ENCODE measurements around the gene SLCO3A1.

The SLCO3A1 gene

GRCh38 chr15:92143765-92144164 lies 290.3 kb downstream of the SLCO3A1 start:
- DNase-seq: no peak

GRCh38 chr15:92146511-92147150 lies 293.1 kb downstream of the SLCO3A1 start:
- DNase-seq: no peak

- no peak for DNase-seq
Measured at GRCh38 chr15:92149029-92149428, 295.5 kb downstream of the SLCO3A1 start.

GRCh38 chr15:92149465-92149864 lies 296.0 kb downstream of the SLCO3A1 start:
- DNase-seq: no peak

GRCh38 chr15:92151168-92151567 lies 297.7 kb downstream of the SLCO3A1 start:
- no peak for DNase-seq

- DNase-seq: no peak
Measured at GRCh38 chr15:92151741-92152140, 298.2 kb downstream of the SLCO3A1 start.

GRCh38 chr15:92152983-92153382 lies 299.5 kb downstream of the SLCO3A1 start:
- no peak for DNase-seq

GRCh38 chr15:92153620-92154019 lies 300.1 kb downstream of the SLCO3A1 start:
- no peak for DNase-seq

- DNase-seq: no peak
Measured at GRCh38 chr15:92155934-92156333, 302.4 kb downstream of the SLCO3A1 start.

- DNase-seq: no peak
Measured at GRCh38 chr15:92157666-92158298, 304.3 kb downstream of the SLCO3A1 start.

- no peak for DNase-seq
Measured at GRCh38 chr15:92158426-92158825, 304.9 kb downstream of the SLCO3A1 start.

GRCh38 chr15:92159481-92159880 lies 306.0 kb downstream of the SLCO3A1 start:
- no peak for DNase-seq

- no peak for DNase-seq
Measured at GRCh38 chr15:92159906-92160841, 306.7 kb downstream of the SLCO3A1 start.

- no peak for DNase-seq
Measured at GRCh38 chr15:92161039-92161670, 307.6 kb downstream of the SLCO3A1 start.

- DNase-seq: no peak
Measured at GRCh38 chr15:92162657-92163056, 309.1 kb downstream of the SLCO3A1 start.

GRCh38 chr15:92163641-92164040 lies 310.1 kb downstream of the SLCO3A1 start:
- no peak for DNase-seq

- DNase-seq: no peak
Measured at GRCh38 chr15:92164327-92165000, 311.0 kb downstream of the SLCO3A1 start.

- no peak for DNase-seq
Measured at GRCh38 chr15:92165001-92165346, 311.5 kb downstream of the SLCO3A1 start.

GRCh38 chr15:92166029-92166428 lies 312.5 kb downstream of the SLCO3A1 start:
- DNase-seq: no peak

GRCh38 chr15:92166751-92167405 lies 313.4 kb downstream of the SLCO3A1 start:
- DNase-seq: no peak

GRCh38 chr15:92167451-92167850 lies 313.9 kb downstream of the SLCO3A1 start:
- DNase-seq: no peak

GRCh38 chr15:92168066-92168683 lies 314.7 kb downstream of the SLCO3A1 start:
- DNase-seq: no peak

Measured in midbrain (tissue), 1 donor.